ENCODE results near the gene AVL9. TPM values are rescaled to one million over a fixed set of nuclear protein-coding genes. Genes with fewer than 3 reads are reported as not detected.

The AVL9 gene
- total RNA-seq, 1 donor from 2014 or later = 17.1 TPM

- no peak for DNase-seq (ENCODE audit: low spot score)
Observed at GRCh38 chr7:32532716-32533115, 37.4 kb downstream of the AVL9 start.

GRCh38 chr7:32533276-32534029 is 38.2 kb downstream of the AVL9 start:
- ATAC-seq (no peak), DNase-seq (ENCODE audit: low spot score) (no peak)

More at GRCh38 chr7:32532716-32533115, 37.4 kb downstream of the AVL9 start:
- no peak for ATAC-seq

GRCh38 chr7:32535162-32535702 is 39.9 kb downstream of the AVL9 start:
- no peak for ATAC-seq
- DNase-seq (ENCODE audit: low spot score) = no peak

- no peak for DNase-seq (ENCODE audit: low spot score)
- ATAC-seq = no peak
Observed at GRCh38 chr7:32536016-32536415, 40.7 kb downstream of the AVL9 start.

GRCh38 chr7:32536585-32536984 is 41.3 kb downstream of the AVL9 start:
- no peak for ATAC-seq
- DNase-seq (ENCODE audit: low spot score) = no peak

- DNase-seq (ENCODE audit: low spot score) (no peak), ATAC-seq (no peak)
Observed at GRCh38 chr7:32537760-32538159, 42.5 kb downstream of the AVL9 start.

- DNase-seq (ENCODE audit: low spot score) = no peak
- ATAC-seq = no peak
Observed at GRCh38 chr7:32539366-32539765, 44.1 kb downstream of the AVL9 start.

GRCh38 chr7:32539919-32540531 is 44.7 kb downstream of the AVL9 start:
- ATAC-seq = no peak
- no peak for DNase-seq (ENCODE audit: low spot score)

- ATAC-seq (no peak), DNase-seq (ENCODE audit: low spot score) (no peak)
Observed at GRCh38 chr7:32542595-32542994, 47.3 kb downstream of the AVL9 start.

GRCh38 chr7:32559480-32559879 is 64.2 kb downstream of the AVL9 start:
- ATAC-seq (no peak), DNase-seq (ENCODE audit: low spot score) (no peak)

GRCh38 chr7:32560075-32560474 is 64.8 kb downstream of the AVL9 start:
- DNase-seq (ENCODE audit: low spot score) = no peak
- no peak for ATAC-seq

- ATAC-seq = no peak
- no peak for DNase-seq (ENCODE audit: low spot score)
Observed at GRCh38 chr7:32561613-32562012, 66.3 kb downstream of the AVL9 start.

GRCh38 chr7:32564542-32564941 is 69.3 kb downstream of the AVL9 start:
- ATAC-seq (no peak), DNase-seq (ENCODE audit: low spot score) (no peak)

- ATAC-seq (no peak), DNase-seq (ENCODE audit: low spot score) (no peak)
Observed at GRCh38 chr7:32569388-32570289, 74.3 kb downstream of the AVL9 start.

GRCh38 chr7:32573110-32573687 is 77.9 kb downstream of the AVL9 start:
- no peak for ATAC-seq
- no peak for DNase-seq (ENCODE audit: low spot score)

- no peak for DNase-seq (ENCODE audit: low spot score)
- ATAC-seq = no peak
Observed at GRCh38 chr7:32574626-32575025, 79.3 kb downstream of the AVL9 start.

GRCh38 chr7:32577421-32577820 is 82.1 kb downstream of the AVL9 start:
- DNase-seq (ENCODE audit: low spot score) = no peak
- ATAC-seq = no peak

- DNase-seq (ENCODE audit: low spot score) = no peak
- ATAC-seq = no peak
Observed at GRCh38 chr7:32579776-32580175, 84.5 kb downstream of the AVL9 start.

GRCh38 chr7:32580646-32581045 is 85.4 kb downstream of the AVL9 start:
- no peak for ATAC-seq
- no peak for DNase-seq (ENCODE audit: low spot score)

- ATAC-seq = no peak
- DNase-seq (ENCODE audit: low spot score) = no peak
Observed at GRCh38 chr7:32582036-32582435, 86.7 kb downstream of the AVL9 start.

GRCh38 chr7:32583791-32584190 is 88.5 kb downstream of the AVL9 start:
- ATAC-seq = no peak
- no peak for DNase-seq (ENCODE audit: low spot score)
